GM12878 (cell line): ENCODE measurements around the gene OTOGL. TPM values are rescaled to one million over a fixed set of nuclear protein-coding genes. Genes with fewer than 3 reads are reported as not detected.

Experiments used
- ATAC-seq: fragments of 200-7000 bp; cut with Tn5 transposase; 3 replicates; pipeline ENCODE4 v1.9.1; 2020; ENCODE audit warnings: mild to moderate bottlenecking, moderate library complexity
- BruUV-seq: library from RNA; stranded (reverse); fragments of 400-500 nt; replicated peaks from 2 replicates; lab custom pipeline; 2021; lab: Mats Ljungman, UMichigan
- CTCF ChIA-PET: fragments of 300-600 bp; sonication (Branson Sonifier 250); formaldehyde crosslinking; extraction: SDS; loops from one replicate; lab custom pipeline; 2021; ENCODE audit warnings: inconsistent platforms; lab: Yijun Ruan, JAX
- POLR2A ChIA-PET: fragments of 350-600 bp; formaldehyde crosslinking; extraction: SDS; loops from one replicate; lab custom pipeline; 2021; ENCODE audit warnings: inconsistent platforms; lab: Charles Lee
- RAD21 ChIA-PET: fragments of 300-600 bp; sonication (Branson Sonifier 250); formaldehyde crosslinking; loops from one replicate; lab custom pipeline; 2023; ENCODE audit warnings: antibody characterized with exemption; ENCODE audit not compliant: unreplicated experiment; lab: Charles Lee
- SMC1A ChIA-PET: fragments of 300-600 bp; sonication (Branson Sonifier 250); formaldehyde crosslinking; loops from one replicate; lab custom pipeline; 2023; ENCODE audit not compliant: unreplicated experiment, uncharacterized antibody; lab: Charles Lee
- DNase-seq: peaks from one replicate; pipeline ENCODE4 v3.0.0-alpha.2; 2011; ENCODE audit warnings: low read depth, low spot score
- FAIRE-seq: peaks from 3 replicates; lab custom pipeline; 2011; peaks lifted over from hg19 to GRCh38; lab: Jason Lieb, UNC
- H2AFZ ChIP-seq: 2 replicates; pipeline ENCODE4 v1.6.0; 2011; ENCODE audit warnings: low read depth, low read length, control low read depth; ENCODE audit not compliant: control insufficient read depth
- H3K27ac ChIP-seq: 2 replicates; pipeline ENCODE4 v1.5.1; 2011; ENCODE audit warnings: control low read depth; ENCODE audit not compliant: control insufficient read depth, insufficient read depth
- H3K27me3 ChIP-seq, 2 experiments: replicated peaks in 1 of 2; 2 replicates each; pipeline versions ENCODE4 v1.6.0 to v1.6.1; 2011; ENCODE audit warnings: low read length in 1 of 2; ENCODE audit not compliant: control insufficient read depth in 2 of 2, insufficient read depth in 2 of 2
- H3K36me3 ChIP-seq, 2 experiments: 2 replicates each; pipeline ENCODE4 v1.5.1; 2011; ENCODE audit warnings: low read length in 1 of 2; ENCODE audit not compliant: control insufficient read depth in 2 of 2, insufficient read depth in 2 of 2
- H3K4me1 ChIP-seq: 2 replicates; pipeline ENCODE4 v1.6.1; 2011; ENCODE audit warnings: mild to moderate bottlenecking, low read length, moderate library complexity, mixed read lengths; ENCODE audit not compliant: control insufficient read depth, insufficient read depth
- H3K4me2 ChIP-seq: 2 replicates; pipeline ENCODE4 v1.6.0; 2011; ENCODE audit warnings: control low read depth; ENCODE audit not compliant: control insufficient read depth, insufficient read depth
- H3K4me3 ChIP-seq: fragments of 200-600 bp; sonication (generic); 2 replicates; pipeline ENCODE4 v1.5.1; 2016
- H3K79me2 ChIP-seq: 2 replicates; pipeline ENCODE4 v1.6.0; 2011; ENCODE audit warnings: low read length; ENCODE audit not compliant: control insufficient read depth, insufficient read depth
- H3K9ac ChIP-seq: 2 replicates; pipeline ENCODE4 v1.8.0; 2011; ENCODE audit warnings: low read length, control low read depth, mixed read lengths; ENCODE audit not compliant: control insufficient read depth, insufficient read depth
- H3K9me3 ChIP-seq: replicated peaks from 3 replicates; pipeline ENCODE4 v1.5.1; 2011; ENCODE audit warnings: mild to moderate bottlenecking, low read length; ENCODE audit not compliant: control insufficient read depth, insufficient read depth
- H4K20me1 ChIP-seq: 2 replicates; pipeline ENCODE4 v1.6.0; 2011; ENCODE audit not compliant: control insufficient read depth, insufficient read depth
- CBX5 ChIP-seq: sonication (generic); IDR thresholded peaks from 2 replicates; pipeline ENCODE4 v1.6.1; 2016; ENCODE audit warnings: low read depth, moderate library complexity, mild to moderate bottlenecking, inconsistent platforms
- NR2C2 ChIP-seq: IDR thresholded peaks from 2 replicates; pipeline ENCODE4 v1.6.1; 2011; ENCODE audit warnings: borderline replicate concordance, low read depth; ENCODE audit not compliant: control insufficient read depth, insufficient read length
- SMC3 ChIP-seq: IDR thresholded peaks from 2 replicates; pipeline ENCODE4 v1.6.1; 2011; ENCODE audit warnings: low read length, improper control_type of control experiment, borderline replicate concordance
- STAT1 ChIP-seq: fragments of 450-650 bp; conservative IDR thresholded peaks from 2 replicates; pipeline ENCODE4 v1.6.1; 2014; ENCODE audit warnings: antibody characterized with exemption, mild to moderate bottlenecking
- WGBS: methylation state at CpG from one replicate; pipeline ENCODE4 v1.1.6; 2016; ENCODE audit warnings: low lambda C conversion rate; ENCODE audit not compliant: insufficient replicate concordance, insufficient coverage; ENCODE audit errors: missing lambda C conversion rate; 5-methylcytosine and 5-hydroxymethylcytosine counted together
- in situ Hi-C: fragments of 300-500 bp; cut with MboI; formaldehyde crosslinking; loops from 9 replicates; pipeline ENCODE4 v1.14.3; 2018; ENCODE audit warnings: mixed read lengths
- intact Hi-C: fragments of 100-400 bp; cut with micrococcal nuclease; formaldehyde crosslinking; loops from one replicate; pipeline ENCODE4 v1.14.2; 2022; ENCODE audit not compliant: unreplicated experiment
- polyA plus RNA-seq, 11 experiments: library from polyadenylated mRNA; depleted of rRNA in 4 of 11; unstranded in 6 of 11; stranded (reverse) in 5 of 11; fragments of >200 nt; fragmentation: Nextera tagmentation in 4 of 11; fragmentation: Illumina TruSeq in 1 of 11; extraction: Ambion mirVana in 4 of 11; extraction: Trizol in 1 of 11; gene quantifications; 1 replicate in 1 of 11; 2 replicates in 10 of 11; pipeline versions ENCODE4 v1.2.1 to v1.2.3, GENCODE V29; 2011 to 2016; ENCODE audit warnings: inconsistent platforms in 2 of 11, missing spikeins in 2 of 11, low read depth in 1 of 11
- total RNA-seq, 4 experiments: library from RNA; depleted of rRNA in 3 of 4; stranded (reverse); fragments of >200 nt in 3 of 4; fragmentation: Illumina TruSeq in 1 of 4; extraction: Trizol in 1 of 4; gene quantifications; 2 replicates each; pipeline versions ENCODE4 v1.2.1 to v1.2.3, GENCODE V29; 2013 to 2021
- TF ChIP-seq, protein P1 (sequence below): IDR thresholded peaks from 2 replicates; pipeline ENCODE4 v1.6.1; 2011; ENCODE audit warnings: mild to moderate bottlenecking, low read depth, low read length, moderate library complexity; ENCODE audit not compliant: insufficient replicate concordance

Gene OTOGL
- total and polyA plus RNA-seq, 10 of the 15 experiments (the other 5 are each of a cell fraction or from before 2014, with no cell fraction given): 0.04 to 3.7 (median 0.27) TPM

DNA sequence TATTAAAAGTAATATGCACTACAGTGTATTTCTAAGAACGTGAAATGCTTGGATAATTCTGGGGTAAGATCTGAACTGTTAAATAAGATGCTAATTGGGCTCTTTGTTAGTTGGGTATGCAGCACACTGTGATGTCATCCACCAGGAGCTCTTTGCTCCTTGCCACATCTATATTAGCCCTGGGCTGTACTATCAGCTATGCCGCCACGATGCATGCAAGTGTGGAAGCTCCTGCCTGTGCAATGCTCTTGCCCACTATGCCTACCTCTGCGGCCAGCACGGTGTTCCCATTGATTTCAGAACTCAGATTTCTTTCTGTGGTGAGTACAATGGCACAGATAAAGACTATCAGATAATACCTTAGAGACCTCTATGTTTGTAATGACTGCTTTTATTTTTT lies 165.6 kb downstream of the OTOGL start:
- no peak overlapping the region for H3K27ac ChIP-seq
- no peaks in the 10 kb centered on the region; a peak in 1 of 4 replicates for H3K27me3 ChIP-seq
- ATAC-seq (no peak), DNase-seq (no peak)
- no peak overlapping the region for H3K9ac ChIP-seq
- no peak overlapping the region for H3K4me3 ChIP-seq
- no peak overlapping the region for H2AFZ ChIP-seq
- TF ChIP-seq, protein P1, sequence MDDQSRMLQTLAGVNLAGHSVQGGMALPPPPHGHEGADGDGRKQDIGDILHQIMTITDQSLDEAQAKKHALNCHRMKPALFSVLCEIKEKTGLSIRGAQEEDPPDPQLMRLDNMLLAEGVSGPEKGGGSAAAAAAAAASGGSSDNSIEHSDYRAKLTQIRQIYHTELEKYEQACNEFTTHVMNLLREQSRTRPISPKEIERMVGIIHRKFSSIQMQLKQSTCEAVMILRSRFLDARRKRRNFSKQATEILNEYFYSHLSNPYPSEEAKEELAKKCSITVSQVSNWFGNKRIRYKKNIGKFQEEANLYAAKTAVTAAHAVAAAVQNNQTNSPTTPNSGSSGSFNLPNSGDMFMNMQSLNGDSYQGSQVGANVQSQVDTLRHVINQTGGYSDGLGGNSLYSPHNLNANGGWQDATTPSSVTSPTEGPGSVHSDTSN: no peak
- no peak for TF ChIP-seq CBX5
- TF ChIP-seq NR2C2: no peak
- no peak for TF ChIP-seq STAT1
- TF ChIP-seq SMC3: no peak
- TF ChIP-seq, all 136 proteins: peak for 0
- Histone ChIP-seq H4K20me1 (no peaks in the 10 kb centered on the region), H3K4me2 (no peak overlapping the region), H3K79me2 (no peaks in the 10 kb centered on the region), H3K4me1 (no peaks in the 10 kb centered on the region), H3K9me3 (no peaks in the 10 kb centered on the region), H3K36me3 (no peaks in the 10 kb centered on the region)
- CTCF ChIA-PET: no interaction called here
- in situ Hi-C loops (no loop called here), intact Hi-C loops (no loop called here)
- FAIRE-seq: no peak
- 52% methylated on average over 5 of the region's 5 CpGs for WGBS
- POLR2A ChIA-PET: interaction anchor here (0.5 kb wide), 1 partner anchor 35 kb away, joined by 3 read pairs; no protein-coding TSS in a partner anchor
- RAD21 ChIA-PET: interaction anchor here (0.6 kb wide), 1 partner anchor 809 kb away, joined by 3 read pairs; no protein-coding TSS in a partner anchor
- no TSS peak for BruUV-seq
- SMC1A ChIA-PET: interaction anchor here (1.0 to 1.2 kb wide), 2 partner anchors 16 to 266 kb away, joined by 3 to 4 read pairs; no protein-coding TSS in a partner anchor
